DMS153 treated with DMSO at 0.1 percent for 48 hours (cell line): ENCODE data around the gene BAG1.

Experiments used
- DNase-seq: peaks from one replicate; lab custom pipeline; 2025; ENCODE audit not compliant: unreplicated experiment; lab: John Stamatoyannopoulos, UW

The BAG1 gene

GRCh38 chr9:33220681-33221567 lies 43.6 kb downstream of the BAG1 start:
- no peak for DNase-seq

- DNase-seq = no peak
These were observed 52.7 kb downstream of the BAG1 start for GRCh38 chr9:33211695-33212393.

GRCh38 chr9:33210006-33210715 lies 54.3 kb downstream of the BAG1 start:
- DNase-seq = no peak

DNA sequence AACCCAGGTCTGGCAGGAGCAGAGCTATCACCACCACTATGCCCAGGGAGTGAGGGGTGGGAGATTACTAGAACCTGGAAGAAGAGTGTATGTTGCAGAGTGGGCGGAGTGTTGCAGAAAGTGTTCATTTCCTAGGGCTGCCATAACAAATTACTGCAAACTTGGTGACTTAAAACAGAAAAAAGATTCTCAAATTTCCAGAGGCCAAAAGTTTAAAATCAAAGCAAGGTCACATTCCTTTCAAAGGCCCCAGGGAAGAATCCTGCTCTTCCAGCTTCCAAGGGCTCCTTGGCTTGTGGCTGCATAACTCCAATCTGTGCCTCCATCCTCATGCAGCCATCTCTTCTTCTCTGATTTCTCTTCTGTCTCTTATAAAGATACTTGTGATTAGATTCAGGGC lies 55.1 kb downstream of the BAG1 start:
- DNase-seq = no peak

GRCh38 chr9:33202552-33203201 lies 61.8 kb downstream of the BAG1 start:
- no peak for DNase-seq
